DND-41 (cell line): ENCODE results near the gene PTPRE.

Experiments used
- ATAC-seq: fragments of 200-7000 bp; cut with Tn5 transposase; 3 replicates; pipeline ENCODE4 v1.9.1; 2021; ENCODE audit warnings: low read depth; ENCODE audit not compliant: insufficient read depth
- DNase-seq: peaks from one replicate; pipeline ENCODE4 v3.0.0-alpha.2; 2020
- H2AFZ ChIP-seq: 2 replicates; pipeline ENCODE4 v1.6.0; 2012; ENCODE audit warnings: low read depth, low read length
- H3K27ac ChIP-seq: 2 replicates; pipeline ENCODE4 v1.5.1; 2012; ENCODE audit warnings: low read length, inconsistent platforms
- H3K27me3 ChIP-seq: fragments of 200-600 bp; sonication (generic); 2 replicates; pipeline ENCODE4 v1.6.0; 2012; ENCODE audit warnings: low read length, mild to moderate bottlenecking, inconsistent platforms; ENCODE audit not compliant: insufficient read depth, poor library complexity
- H3K36me3 ChIP-seq: 2 replicates; pipeline ENCODE4 v1.5.1; 2012; ENCODE audit warnings: low read length, inconsistent platforms; ENCODE audit not compliant: insufficient read depth
- H3K4me1 ChIP-seq: 2 replicates; pipeline ENCODE4 v1.5.1; 2012; ENCODE audit warnings: mild to moderate bottlenecking, low read length; ENCODE audit not compliant: insufficient read depth
- H3K4me2 ChIP-seq: 2 replicates; pipeline ENCODE4 v1.6.0; 2012; ENCODE audit warnings: mild to moderate bottlenecking, moderate library complexity, low read length, inconsistent platforms; ENCODE audit not compliant: insufficient read depth
- H3K4me3 ChIP-seq, 2 experiments: fragments of 200-600 bp in 1 of 2; shearing (Covaris generic) in 1 of 2; 2 replicates each; pipeline ENCODE4 v1.5.1; 2012 to 2016; ENCODE audit warnings: inconsistent platforms in 2 of 2, low read length in 2 of 2, mild to moderate bottlenecking in 2 of 2, low read depth in 1 of 2, moderate library complexity in 1 of 2
- H3K79me2 ChIP-seq: 2 replicates; pipeline ENCODE4 v1.6.0; 2012; ENCODE audit warnings: low read length, inconsistent platforms; ENCODE audit not compliant: insufficient read depth
- H3K9ac ChIP-seq: 2 replicates; pipeline ENCODE4 v1.6.0; 2012; ENCODE audit warnings: low read depth, mild to moderate bottlenecking, inconsistent platforms, low read length, moderate library complexity
- H3K9me3 ChIP-seq: 2 replicates; pipeline ENCODE4 v1.5.1; 2012; ENCODE audit warnings: low read length, moderate library complexity, mild to moderate bottlenecking, inconsistent platforms; ENCODE audit not compliant: insufficient read depth, severe bottlenecking
- H4K20me1 ChIP-seq: 2 replicates; pipeline ENCODE4 v1.6.0; 2012; ENCODE audit warnings: low read length; ENCODE audit not compliant: insufficient read depth
- CTCF ChIP-seq: IDR thresholded peaks from 2 replicates; pipeline ENCODE4 v1.5.1; 2012; ENCODE audit warnings: borderline replicate concordance, low read length, moderate library complexity, mild to moderate bottlenecking; ENCODE audit not compliant: poor library complexity, severe bottlenecking; ENCODE audit errors: extremely low read depth
- EZH2 ChIP-seq: IDR thresholded peaks from 3 replicates; pipeline ENCODE4 v1.6.1; 2012; ENCODE audit warnings: borderline replicate concordance, low read depth, mild to moderate bottlenecking, moderate library complexity, low read length, inconsistent platforms; ENCODE audit not compliant: severe bottlenecking

Gene PTPRE

DNA sequence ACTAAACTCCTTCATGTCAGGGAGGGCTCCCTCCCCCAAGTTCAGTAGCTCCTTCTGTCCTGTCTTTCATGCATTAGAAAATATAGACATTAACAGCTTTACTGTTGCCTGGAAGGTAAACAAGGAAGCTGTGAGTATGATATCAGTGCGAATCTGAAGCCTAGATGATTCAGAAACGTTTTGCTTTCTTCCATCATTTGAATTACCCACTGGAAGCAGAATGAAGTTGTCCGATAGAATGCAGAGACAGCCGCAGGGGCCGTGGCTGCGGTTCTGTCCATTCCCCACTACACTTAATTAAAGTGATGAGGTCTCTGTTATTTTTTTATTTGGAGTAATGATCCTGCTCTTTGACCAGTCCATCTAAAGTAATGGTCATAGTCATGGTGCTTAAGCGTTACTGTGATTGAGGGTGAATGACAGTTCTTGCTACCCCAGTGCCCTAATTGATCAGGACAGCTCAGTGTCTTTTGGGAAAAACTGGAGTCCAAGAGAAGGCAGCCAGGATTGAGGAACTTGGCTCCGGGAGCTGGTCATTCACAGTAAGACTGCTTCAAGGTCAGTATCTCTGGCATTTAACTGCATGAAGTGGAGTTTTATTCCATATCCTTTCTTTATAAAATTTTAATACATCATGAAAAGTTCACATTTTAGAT lies 69.9 kb downstream of the PTPRE start:
- Histone ChIP-seq H3K4me3 (no peak overlapping the region), H3K36me3 (no peaks in the 10 kb centered on the region), H2AFZ (no peak overlapping the region), H3K27ac (no peak overlapping the region), H3K9me3 (no peaks in the 10 kb centered on the region), H3K9ac (no peak overlapping the region), H3K79me2 (no peaks in the 10 kb centered on the region), H3K27me3 (peaks cover 24% of the 10 kb centered on the region), H3K4me2 (no peak overlapping the region), H4K20me1 (no peaks in the 10 kb centered on the region), H3K4me1 (no peaks in the 10 kb centered on the region)
- TF ChIP-seq CTCF (no peak), EZH2 (no peak)
- ATAC-seq (no peak), DNase-seq (no peak)

- no peaks in the 10 kb centered on the region for H3K79me2 ChIP-seq
- no peak overlapping the region for H3K27ac ChIP-seq
- H3K9me3 ChIP-seq, result no peaks in the 10 kb centered on the region
- no peak for TF ChIP-seq CTCF
- TF ChIP-seq EZH2, result no peak
- no peak for ATAC-seq
- H4K20me1 ChIP-seq, result no peaks in the 10 kb centered on the region
- no peak overlapping the region for H2AFZ ChIP-seq
- no peak overlapping the region for H3K4me3 ChIP-seq
- no peaks in the 10 kb centered on the region for H3K4me1 ChIP-seq
- DNase-seq, result no peak
- H3K36me3 ChIP-seq, result no peaks in the 10 kb centered on the region
- no peak overlapping the region for H3K4me2 ChIP-seq
- no peak overlapping the region for H3K9ac ChIP-seq
- H3K27me3 ChIP-seq, result peaks cover 24% of the 10 kb centered on the region
Observed at GRCh38 chr10:127977357-127978009, 70.6 kb downstream of the PTPRE start.

DNA sequence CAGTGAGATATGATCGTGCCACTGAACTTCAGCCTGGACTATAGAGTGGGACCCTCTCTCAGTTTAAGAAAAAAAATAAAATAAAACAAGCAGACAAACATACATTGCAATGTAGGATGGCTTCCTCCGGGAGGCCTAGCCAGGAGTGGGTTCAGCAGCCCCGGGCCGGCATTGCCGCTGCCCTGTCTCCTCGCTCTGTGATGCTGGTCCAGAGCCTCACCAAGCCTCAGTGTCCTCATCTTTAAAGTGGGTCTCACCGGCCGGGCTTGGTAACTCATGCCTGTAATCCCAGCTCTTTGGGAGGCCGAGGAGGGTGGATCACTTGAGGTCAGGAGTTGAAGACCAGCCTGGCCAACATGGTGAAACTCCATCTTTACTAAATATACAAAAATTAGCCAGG lies 71.6 kb downstream of the PTPRE start:
- H3K27me3 ChIP-seq, result peaks cover 24% of the 10 kb centered on the region
- no peak for TF ChIP-seq EZH2
- no peak for TF ChIP-seq CTCF
- H3K4me3 ChIP-seq, result no peak overlapping the region
- H3K36me3 ChIP-seq, result no peaks in the 10 kb centered on the region
- H3K4me2 ChIP-seq, result no peak overlapping the region
- H4K20me1 ChIP-seq, result no peaks in the 10 kb centered on the region
- DNase-seq (no peak), ATAC-seq (no peak)
- H3K27ac ChIP-seq, result no peak overlapping the region
- no peaks in the 10 kb centered on the region for H3K9me3 ChIP-seq
- no peaks in the 10 kb centered on the region for H3K4me1 ChIP-seq
- H3K79me2 ChIP-seq, result no peaks in the 10 kb centered on the region
- H2AFZ ChIP-seq, result no peak overlapping the region
- H3K9ac ChIP-seq, result no peak overlapping the region
